Epithelial cell of esophagus (primary cell): Measurements from ENCODE around the gene ZNF484.

Experiments
- DNase-seq: peaks from one replicate; pipeline ENCODE4 v3.0.0; 2010; ENCODE audit warnings: low read depth
- H3K4me3 ChIP-seq: 2 replicates; pipeline ENCODE4 v1.5.1; 2011; ENCODE audit warnings: mild to moderate bottlenecking, low read length, control low read depth
- TF ChIP-seq, protein P1 (sequence below): IDR thresholded peaks from 2 replicates; pipeline ENCODE4 v1.5.1; 2011; ENCODE audit warnings: low read depth, mild to moderate bottlenecking, low read length, control low read depth, inconsistent platforms; ENCODE audit not compliant: insufficient read depth; ENCODE audit errors: missing control alignments

ZNF484 gene

DNA sequence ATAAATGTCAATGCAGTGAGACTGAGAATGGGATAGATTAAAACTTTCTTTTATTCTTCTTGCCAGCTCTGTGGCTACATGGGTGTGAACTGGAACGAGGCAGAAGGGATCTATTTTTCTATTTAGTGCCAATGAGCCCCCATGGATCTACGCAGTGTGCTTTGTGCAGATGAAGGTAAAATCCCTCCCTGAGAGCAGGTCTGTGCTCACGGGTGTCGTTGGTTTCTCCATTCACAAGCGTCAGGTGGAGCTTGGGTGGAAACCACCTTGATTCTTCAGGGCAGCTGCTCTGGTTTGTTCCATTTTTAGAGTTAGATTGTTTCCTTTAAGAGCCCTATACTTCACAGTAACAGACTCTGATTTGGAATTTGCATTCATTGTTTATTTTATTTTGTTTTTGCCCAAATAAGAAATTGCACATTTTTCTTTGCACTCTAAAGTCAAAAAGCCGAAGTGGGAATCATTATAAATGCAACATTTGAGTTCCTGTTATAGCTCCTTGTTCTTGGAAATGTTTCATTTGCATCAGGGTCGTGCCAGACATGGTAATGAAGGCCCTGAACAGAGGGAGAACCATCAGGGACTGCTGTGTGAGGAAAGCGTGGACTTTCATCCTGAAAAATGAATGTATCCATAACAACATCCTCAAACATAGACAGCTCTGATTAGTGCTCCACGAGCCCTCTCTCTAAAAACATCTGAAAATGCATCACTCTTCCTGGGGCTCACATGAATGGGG lies 82.1 kb downstream of the ZNF484 start:
- H3K4me3 ChIP-seq, result no peak overlapping the region
- no peak for DNase-seq
- TF ChIP-seq, protein P1, sequence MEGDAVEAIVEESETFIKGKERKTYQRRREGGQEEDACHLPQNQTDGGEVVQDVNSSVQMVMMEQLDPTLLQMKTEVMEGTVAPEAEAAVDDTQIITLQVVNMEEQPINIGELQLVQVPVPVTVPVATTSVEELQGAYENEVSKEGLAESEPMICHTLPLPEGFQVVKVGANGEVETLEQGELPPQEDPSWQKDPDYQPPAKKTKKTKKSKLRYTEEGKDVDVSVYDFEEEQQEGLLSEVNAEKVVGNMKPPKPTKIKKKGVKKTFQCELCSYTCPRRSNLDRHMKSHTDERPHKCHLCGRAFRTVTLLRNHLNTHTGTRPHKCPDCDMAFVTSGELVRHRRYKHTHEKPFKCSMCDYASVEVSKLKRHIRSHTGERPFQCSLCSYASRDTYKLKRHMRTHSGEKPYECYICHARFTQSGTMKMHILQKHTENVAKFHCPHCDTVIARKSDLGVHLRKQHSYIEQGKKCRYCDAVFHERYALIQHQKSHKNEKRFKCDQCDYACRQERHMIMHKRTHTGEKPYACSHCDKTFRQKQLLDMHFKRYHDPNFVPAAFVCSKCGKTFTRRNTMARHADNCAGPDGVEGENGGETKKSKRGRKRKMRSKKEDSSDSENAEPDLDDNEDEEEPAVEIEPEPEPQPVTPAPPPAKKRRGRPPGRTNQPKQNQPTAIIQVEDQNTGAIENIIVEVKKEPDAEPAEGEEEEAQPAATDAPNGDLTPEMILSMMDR, result no peak
